SKM-1 (cell line): Measurements from ENCODE around the gene YPEL2.
A peak's percentile ranks its signal among the peaks of the same experiment; 100 is the strongest.
"Not testable (repeated sequence)": the region's sequence is repeated elsewhere in the genome, so short reads cannot be mapped to it uniquely, and the experiment has no call there.

Experiments used
- DNase-seq: peaks from one replicate; lab custom pipeline; 2025; ENCODE audit not compliant: unreplicated experiment; lab: John Stamatoyannopoulos, UW

Gene YPEL2, protein sequence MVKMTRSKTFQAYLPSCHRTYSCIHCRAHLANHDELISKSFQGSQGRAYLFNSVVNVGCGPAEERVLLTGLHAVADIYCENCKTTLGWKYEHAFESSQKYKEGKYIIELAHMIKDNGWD

DNA sequence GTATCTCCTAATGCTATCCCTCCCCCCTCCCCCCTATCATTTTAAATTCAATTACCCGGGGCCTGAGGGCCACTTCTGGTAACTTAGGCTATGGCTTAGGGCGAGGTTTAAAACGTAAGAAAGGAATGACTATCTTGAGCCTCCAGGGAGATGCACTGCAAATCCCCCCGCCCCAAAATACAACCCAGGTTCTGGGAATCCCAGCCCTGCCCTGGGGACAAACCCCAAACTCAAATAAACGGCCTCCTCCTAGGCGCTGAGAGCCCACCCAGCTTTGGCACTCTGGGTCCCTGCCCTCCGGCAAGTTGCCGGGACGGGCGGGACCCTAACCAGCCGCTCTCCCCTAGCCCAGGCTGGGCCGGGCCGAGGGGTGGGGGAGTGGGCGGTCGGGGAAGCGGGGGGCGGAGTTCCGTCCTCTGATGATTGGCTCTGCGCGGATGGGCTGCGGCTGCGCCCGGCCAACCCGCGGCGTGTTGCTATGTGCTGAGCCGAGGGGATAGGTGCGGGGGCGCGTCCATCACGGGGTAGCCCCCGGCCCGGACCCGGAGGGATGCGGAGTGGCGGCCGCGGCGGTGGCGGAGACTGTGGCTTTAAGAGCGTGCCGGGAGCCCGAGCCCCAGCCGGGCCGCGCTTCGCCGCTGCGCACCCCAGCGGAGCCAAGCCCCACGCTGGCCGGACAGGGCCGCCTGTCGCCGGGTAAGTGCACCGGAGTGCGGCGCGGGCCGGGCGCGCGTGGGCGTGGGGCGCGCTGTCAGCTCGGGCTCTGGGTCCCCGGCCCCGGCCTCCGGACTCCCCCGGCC, at the start of gene YPEL2:
YPEL2 (plus strand) TSS at position 527 of the 800 bp plus-strand sequence. CDS start 21,755 bp downstream, outside the sequence.
- peak; percentile 73 for DNase-seq

DNA sequence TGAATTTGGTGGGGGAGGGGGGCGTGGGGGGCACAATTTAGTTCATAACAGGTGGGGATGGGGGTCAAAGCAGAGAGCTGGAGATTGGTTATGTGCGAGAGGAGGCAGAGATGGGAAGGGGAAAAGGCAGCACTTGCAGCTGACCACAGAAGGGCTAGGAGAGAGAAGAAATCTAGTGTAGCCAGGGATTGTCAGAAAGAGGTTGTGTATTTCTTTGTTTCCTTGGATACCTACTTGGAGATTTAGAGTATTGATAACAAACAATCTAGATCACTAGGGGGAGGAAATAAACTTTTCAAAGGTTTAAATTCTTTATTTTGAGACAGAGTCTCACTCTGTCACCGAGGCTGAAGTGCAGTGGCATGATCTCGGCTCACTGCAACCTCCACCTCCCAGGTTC, 47.1 kb upstream of the YPEL2 start:
- no peak for DNase-seq

DNA sequence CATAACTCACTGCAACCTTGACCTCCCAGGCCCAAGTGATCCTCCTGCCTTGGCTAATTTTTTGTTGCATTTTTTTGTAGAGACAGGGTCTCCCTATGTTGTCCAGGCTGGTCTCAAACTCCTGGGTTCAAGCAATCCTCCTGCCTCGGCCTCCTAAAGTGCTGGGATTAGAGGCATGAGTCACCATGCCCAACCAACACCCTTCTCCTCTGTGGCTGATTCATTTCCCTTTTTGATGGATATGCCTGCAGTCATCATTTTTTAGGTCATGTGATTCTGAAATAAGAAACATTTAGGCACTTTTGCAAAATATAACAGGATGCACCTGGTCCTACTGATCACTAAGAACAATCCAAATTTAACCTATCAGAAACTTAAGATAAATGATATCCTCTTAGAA, 44.0 kb upstream of the YPEL2 start:
- no peak for DNase-seq

DNA sequence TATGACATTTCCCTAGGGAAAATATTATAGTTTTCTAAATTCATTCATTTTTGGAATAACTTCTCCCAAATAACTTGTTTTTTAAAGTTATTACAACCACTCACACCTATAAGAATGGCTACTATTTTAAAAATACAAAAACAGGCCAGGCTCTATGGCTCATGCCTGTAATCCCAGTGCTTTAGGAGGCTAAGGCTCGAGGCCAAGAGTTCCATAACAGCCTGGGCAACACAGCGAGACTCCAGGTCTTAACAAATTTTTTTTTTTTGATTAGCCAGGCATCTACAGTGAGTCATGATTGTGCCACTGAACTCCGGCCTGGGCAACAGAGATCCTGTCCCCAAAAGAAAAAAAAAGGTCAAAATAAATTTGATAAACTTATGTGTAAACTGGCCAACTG, 43.6 kb upstream of the YPEL2 start:
- no peak for DNase-seq

DNA sequence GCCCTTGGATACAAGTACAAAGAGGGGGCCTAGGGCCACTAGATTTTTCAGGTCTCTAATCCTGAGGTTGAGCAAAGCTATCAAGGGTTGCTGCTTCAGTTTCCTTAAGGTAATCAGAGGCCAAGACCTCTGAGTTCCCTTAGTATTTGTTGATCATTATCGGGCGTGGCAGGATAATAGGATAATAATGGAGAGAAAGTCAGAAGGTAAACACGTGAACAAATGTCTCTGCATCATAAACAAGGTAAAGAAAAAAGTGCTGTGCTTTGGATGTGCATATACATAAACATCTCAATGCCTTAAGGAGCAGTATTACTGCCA, 41.5 kb upstream of the YPEL2 start:
- no peak for DNase-seq

DNA sequence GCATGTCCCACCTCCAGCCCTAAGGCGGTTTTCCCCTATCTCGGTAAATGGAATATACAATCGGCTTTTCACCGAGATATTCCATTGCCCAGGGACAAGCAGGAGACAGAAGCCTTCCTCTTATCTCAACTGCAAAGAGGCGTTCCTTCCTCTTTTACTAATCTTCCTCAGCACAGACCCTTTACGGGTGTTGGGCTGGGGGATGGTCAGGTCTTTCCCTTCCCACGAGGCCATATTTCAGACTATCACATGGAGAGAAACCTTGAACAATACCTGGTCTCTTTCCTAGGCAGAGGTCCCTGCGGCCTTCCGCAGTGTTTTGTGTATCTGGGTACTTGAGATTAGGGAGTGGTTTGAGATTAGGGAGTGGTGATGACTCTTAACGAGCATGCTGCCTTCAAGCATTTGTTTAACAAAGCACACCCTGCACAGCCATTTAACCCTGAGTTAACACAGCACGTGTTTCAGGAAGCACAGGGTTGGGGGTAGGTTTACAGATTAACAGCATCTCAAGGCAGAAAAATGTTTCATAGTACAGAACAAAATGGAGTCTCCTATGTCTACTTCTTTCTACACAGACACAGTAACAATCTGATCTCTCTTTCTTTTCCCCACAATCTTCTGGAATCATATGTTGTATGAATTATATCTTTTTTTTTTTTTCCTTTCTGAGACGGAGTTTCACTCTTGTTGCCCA, 41.0 kb upstream of the YPEL2 start:
- not testable (repeated sequence) for DNase-seq

DNA sequence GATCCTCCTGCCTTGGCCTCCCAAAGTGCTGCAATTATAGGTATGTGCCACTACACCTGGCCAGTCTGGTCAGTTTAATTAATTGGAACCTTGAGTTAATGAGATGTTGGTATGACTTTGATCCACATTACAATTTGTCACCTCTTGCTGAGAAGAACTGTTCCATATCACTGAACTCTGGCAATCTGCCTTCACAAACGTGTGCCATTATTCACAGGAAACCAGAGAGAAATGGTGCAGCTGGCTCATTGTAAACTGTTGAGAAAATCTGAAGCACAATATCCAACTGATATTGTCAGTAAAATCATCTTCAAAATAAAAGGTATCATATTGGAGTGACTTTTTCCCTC, 39.3 kb upstream of the YPEL2 start:
- no peak for DNase-seq

DNA sequence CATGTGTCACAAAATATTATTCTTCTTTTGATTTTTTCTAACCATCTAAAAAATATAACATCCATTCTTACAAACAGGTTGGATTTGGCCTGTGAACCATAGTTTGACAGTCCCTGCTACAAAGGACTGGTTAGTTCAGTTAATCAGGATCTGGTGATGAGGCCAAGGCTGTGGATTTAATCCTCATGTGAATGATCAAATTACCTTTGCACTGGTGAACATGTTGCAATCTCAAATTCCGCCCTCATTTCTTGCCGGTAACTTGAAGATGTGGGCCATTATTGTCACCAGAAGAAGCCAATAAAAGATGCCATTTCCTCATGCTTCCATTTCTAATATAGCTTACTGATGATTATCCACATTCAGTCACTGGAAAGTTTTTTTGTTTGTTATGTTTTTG, 35.3 kb upstream of the YPEL2 start:
- DNase-seq: no peak

DNA sequence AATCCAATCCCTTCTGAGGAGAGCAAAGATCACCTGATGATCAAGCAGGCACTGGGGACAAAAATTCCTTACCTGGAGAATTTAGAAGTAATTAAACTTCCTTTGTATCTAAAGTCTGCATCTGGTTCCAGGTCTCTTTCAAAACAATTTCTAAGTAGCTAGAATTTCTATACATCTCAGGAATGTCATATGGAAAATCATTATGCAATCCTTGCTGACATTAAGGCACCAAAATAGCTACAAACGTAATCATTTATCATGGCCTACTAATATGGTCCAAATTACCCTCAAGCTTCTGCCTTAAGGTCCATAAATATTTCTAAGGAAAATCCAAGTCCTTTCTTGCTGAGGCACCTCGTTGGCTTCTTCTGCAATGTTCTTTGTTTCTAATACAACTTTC, 32.9 kb upstream of the YPEL2 start:
- DNase-seq: no peak

DNA sequence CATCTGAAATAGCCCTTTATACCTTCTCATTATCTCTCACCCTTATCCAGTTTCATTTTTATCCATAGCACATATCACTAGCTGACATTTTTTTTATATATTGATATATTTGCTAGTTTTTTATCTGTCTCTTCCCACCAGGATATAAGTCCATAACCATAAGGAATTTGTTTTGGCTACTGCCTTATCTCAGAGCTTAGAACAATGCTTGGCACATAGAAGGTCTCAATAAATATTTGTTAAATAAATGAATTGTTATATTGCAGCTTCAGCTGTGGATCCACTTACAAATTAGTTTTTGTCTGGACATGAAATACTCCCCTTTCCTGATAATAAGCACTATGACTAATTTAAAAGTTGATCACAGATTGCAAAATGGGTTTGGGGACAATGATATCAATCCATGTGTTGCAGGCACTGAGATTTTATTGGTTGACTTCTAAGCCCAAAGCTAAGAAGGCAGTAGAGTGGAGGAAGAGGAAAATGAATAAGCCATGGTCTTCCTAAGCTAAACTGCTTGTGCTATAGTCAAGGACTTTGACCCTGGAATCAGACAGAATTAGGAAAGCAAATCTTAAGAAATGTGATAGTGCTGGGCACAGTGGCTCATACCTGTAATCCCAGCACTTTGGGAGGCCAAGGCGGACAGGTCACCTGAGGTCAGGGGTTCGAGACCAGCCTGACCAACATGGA, 31.9 kb upstream of the YPEL2 start:
- no peak for DNase-seq

DNA sequence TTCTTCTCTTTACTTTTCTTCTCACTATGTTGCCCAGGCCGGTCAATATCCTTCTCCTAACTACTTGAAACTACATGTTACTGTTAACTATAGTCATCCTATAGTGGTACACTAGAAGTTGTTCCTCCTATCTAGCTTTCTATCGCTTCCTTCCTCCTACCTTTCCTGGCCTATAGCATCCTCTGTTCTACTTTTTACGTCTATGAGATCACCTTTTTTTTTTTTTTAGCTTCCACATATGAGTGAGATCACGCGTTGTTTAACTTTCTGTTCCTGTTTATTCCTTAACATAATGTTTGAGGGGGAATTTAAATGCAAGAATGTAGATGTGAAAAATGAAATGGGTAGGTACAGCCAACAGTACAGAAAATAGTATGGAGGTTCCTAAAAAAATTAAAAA, 30.5 kb upstream of the YPEL2 start:
- no peak for DNase-seq

DNA sequence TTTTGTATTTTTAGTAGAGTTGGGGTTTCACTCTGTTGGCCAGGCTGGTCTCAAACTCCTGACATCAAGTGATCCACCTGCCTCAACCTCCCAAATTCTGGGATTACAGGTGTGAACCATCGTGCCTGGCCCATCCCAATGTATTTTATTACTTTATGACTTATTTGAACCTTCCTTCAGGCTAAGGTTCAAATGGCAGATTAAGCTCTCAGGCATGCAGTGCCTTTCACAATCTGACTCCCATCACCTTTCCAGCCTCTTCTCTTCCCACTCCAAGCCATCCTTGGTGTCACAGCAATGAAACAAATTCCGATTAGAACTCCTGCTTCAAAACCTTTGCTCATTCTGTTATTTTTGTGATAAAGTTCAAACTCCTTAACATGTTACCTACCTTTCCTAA, 26.6 kb upstream of the YPEL2 start:
- DNase-seq: no peak

DNA sequence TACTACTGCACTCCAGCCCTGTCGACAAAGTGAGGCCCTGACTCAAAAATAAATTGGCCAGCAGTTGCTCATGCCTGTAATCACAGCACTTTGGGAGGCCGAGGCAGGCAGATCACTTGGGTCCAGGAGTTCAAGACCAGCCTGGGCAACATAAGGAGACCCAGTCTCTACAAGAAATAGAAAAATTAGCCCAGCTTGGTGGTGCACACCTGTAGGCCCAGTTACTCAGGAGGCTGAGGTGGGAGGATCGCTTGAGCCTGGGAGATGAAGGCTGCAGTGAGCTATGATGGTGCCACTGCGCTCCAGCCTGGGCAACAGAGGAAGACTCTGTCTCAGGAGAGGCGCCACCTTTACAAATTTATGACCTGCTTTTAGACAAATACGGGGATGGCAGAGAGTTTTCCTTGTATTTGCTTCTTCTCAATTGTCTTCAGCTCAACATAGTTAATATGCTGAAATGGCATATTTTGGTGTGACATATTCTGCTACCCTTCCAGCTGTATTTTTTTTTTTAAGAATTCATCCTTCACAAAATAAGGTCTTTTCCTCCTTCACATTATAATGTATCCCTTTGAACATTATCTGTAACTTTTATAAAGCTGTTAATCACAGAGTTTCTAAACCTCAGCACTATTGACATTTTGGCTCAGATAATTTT, 21.1 kb upstream of the YPEL2 start:
- DNase-seq: no peak

DNA sequence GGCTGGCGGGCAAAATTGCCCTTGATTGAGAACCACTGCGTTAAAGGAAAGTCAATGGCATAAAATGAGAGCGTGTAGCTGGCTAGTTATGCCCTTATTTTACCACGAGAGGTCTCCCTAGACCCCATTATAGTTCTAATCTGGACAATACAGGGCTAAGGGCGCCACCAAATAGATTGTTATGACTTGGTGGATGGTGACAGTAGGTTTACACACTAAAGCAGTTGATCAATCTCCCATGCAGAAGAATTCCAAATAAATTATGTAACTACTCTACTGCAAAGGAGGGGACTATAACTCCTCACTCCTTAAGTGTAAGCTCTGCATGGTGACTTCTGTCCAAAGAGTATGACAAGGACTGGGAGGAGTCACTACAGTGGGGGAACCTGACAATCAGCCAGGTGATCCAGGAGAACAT, 20.4 kb upstream of the YPEL2 start:
- DNase-seq: peak; percentile 80

DNA sequence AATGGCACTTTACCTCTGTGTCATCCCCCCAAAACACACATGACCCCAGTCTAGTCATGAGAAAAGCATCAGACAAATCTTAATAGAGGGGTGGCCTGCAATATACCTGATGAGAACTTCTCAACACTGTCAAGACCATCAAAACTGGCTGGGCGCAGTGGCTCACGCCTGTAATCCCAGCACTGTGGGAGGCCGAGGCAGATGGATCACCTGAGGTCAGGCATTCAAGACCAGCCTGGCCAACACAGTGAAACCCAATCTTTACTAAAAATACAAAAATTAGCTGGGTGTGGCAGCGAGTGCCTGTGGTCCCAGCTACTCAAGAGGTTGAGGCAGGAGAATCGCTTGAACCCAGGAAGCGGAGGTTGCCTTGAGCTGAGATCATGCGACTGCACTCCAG, 19.9 kb upstream of the YPEL2 start:
- not testable (repeated sequence) for DNase-seq

DNA sequence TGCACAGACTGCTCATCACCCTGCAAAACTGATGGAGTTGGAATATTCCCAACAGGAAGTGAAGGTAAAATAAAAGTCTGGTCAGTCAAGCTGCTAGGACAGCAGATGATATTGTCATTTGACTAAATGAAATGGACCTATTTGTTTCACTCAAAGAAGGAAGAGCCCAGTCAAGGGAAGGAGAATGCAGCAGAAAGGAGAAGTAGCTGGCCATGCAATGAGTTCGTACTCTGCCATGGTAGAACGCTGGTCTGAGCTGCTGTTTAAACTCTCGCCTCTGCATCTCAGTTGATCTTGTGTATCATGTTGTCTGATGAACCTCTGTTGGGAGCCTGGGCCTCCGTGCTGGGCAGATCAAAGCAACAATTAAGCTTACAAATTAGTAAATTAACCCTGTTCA, 15.6 kb upstream of the YPEL2 start:
- peak; percentile 29 for DNase-seq

DNA sequence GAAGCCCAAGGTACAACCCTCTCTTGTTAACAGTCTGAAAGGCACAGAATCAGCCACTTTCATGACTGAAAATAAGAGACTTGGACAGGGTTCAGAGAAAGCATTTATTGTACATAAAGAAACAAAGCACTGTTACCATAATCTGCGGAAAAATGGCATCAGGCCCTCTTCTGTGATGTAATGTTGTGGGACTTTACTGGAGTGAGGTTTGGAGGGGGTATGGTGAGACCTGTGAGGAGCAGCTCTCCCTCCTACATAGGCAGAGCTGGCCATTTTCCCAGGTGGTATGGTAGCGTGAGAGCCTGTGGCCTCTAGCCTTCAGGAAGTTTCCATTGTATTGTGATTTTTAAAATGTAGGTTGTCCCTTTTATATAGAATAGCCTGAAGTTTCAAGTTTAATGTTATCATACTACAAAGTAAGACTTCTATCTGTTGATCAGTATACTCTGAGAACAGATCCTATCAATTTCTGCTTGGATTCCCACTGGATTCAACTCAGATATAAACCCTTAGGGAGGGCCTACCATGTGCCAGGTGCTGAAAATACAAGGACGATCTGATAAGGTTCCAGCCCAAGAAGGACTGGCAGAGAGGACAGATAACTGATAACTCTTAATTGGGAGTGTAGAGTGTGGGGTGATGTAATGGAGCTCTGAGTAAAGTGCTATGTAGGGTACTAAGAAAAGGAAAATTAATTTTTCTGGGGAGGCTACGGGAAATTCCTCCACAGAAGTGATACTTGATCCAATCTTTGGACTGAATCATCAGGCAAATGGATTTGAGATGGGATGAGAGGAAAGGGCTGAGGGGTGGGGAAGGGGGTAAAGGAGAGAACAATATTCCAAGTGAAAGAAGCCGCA, 4.1 kb upstream of the YPEL2 start:
- DNase-seq: no peak

DNA sequence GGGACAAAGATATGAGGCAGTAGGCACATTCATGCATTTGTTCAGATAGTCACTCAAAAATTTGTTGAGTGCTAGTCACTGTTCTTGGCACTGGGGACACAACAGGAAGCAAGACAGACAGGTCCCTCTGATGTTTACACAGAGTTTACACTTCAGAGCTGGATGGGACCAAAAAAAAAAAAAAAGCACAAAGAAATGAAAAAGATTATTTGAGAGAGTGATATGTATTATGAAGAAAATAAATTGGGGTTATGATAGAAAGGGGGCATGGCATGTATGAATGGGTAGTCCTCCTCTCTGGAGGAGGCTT, 3.5 kb upstream of the YPEL2 start:
- no peak for DNase-seq

DNA sequence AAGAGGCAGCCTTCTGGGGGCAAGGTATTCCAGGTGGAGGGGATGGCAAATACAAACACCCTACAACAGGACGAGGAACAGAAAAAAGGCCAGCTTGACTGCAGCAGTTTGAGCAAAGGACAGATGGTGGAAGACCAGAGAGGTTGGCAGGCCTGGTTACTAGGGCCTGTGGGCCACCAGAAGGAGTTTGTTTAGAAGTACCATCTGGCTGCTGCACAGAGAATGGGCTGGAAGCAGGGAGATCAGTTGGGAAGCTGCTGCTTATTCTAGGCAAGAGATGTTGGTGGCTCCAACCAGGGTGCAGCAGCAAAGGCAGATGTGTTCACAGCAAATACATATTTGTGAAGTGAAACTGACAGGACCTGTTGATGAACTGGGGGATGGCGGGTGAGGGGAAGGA, 2.9 kb upstream of the YPEL2 start:
- no peak for DNase-seq

DNA sequence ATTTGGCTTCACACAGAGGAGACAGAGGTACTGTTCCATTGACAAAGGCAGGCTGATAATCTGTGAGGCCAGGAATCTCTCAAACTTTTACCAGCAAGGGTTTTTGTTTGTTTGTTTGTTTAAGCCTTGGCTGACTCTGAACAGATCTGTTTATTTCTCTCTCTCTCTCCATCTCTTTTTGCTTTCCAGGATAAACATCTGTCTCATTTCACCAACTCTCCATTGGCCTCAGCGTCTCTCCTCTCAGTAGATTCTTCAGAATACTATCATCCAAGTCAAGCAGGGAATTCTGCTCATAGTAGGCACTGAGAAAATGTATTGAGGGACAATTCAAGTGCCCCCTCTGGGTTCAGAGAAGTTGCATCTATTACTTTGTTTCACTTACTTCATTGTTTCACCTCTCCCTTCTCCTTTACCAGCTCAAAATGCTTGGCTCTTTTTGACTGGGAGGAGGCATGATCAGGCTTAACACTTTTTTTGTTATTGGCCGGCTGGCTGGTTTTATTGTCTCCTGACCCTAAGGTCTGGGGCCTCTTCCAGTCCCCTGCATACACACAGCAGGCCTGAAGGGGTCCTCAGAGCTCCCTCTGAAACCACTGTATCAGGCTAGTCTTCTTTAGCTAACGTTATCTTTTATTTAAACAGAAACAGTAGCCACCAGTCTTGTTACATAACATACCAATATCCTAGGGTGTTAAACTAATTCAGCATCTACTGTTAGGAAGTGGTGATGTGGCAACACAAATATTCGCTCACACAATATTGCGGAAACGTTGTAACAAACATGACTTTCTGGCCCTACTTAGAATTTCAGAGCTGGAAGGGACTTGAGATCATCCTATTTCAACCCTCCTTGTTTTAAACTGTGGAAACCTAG, 2.0 kb upstream of the YPEL2 start:
- DNase-seq: peak; percentile 69
